HG03457 (cell line): ENCODE results near the gene LINS1.

Experiments
- ATAC-seq: cut with Tn5 transposase; IDR thresholded peaks from one replicate; pipeline ENCODE4 v1.9.1; 2021; ENCODE audit warnings: moderate number of reproducible peaks; ENCODE audit not compliant: unreplicated experiment

The LINS1 gene

GRCh38 chr15:100560323-100560722 lies 41.7 kb downstream of the LINS1 start:
- ATAC-seq: no peak

GRCh38 chr15:100559330-100559729 lies 42.7 kb downstream of the LINS1 start:
- ATAC-seq: no peak

DNA sequence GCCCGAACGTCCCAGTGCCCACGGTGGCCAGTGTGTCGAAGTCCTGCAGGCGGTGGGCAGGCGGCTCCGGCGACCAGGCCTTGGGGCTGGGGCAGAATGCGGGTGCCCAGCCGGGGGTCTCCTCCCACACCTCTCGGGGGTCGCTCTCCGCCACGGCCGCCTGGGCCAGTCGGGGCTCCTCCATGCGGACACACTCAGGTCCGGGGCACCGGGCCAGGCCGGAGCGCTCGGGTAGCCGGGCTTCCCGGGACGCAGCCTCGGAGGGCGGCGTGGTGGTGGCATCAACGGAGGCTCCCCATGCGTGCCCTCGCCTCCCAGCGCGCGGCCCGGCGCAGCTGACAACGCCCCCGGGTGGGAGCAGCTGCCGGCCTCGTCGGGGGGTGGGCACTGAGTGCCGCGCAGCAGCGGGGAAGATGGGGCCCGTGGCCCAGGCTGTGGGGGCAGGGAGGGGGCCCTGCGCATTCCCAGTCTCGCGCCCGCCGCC lies 43.2 kb downstream of the LINS1 start:
- ATAC-seq: no peak

DNA sequence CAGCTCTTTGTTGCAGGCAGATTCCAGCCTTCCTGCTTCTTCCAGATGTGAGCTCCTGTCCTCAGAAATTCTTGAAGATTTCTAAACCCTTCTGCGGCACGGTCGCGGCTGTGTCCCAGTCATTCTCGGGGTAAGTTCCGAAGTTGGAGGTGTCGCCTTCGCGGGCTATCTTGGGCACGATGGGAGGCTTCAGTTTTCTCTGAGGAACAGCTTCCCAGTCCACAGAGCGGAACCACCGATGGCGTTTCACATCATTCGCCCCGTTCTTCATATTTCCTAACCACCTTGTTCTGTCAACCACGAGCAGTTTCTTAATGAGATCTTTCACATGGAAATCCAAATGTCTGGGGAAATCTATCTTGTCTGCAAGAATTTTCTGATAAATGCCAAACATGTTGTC lies 48.5 kb downstream of the LINS1 start:
- no peak for ATAC-seq

GRCh38 chr15:100547961-100548360 lies 54.0 kb downstream of the LINS1 start:
- ATAC-seq: no peak

- ATAC-seq: no peak
Observed at GRCh38 chr15:100544946-100545345, 57.0 kb downstream of the LINS1 start.

DNA sequence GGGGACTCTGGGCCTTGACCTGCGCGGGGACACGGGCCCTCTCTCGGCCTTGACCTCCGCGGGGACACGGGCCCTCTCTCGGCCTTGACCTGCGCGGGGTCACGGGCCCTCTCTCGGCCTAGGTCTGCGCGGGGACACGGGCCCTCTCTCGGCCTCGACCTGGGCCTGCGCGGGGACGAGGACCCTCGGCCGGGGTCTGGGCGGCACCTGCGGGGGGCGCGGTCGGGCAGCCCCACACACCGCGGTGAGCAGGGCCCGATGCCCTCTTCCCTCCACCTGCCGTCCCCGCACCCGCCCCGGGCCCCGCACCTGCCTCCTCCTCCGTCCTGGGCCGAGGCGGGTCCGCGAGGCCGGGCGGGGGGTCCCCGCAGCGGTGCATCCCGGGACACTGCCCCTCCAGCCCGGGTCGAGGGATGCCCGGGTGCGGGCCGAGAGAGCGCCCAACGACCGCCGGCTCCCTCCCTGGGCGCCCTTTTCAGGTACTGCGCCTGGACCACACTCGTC lies 57.6 kb downstream of the LINS1 start:
- ATAC-seq: no peak

DNA sequence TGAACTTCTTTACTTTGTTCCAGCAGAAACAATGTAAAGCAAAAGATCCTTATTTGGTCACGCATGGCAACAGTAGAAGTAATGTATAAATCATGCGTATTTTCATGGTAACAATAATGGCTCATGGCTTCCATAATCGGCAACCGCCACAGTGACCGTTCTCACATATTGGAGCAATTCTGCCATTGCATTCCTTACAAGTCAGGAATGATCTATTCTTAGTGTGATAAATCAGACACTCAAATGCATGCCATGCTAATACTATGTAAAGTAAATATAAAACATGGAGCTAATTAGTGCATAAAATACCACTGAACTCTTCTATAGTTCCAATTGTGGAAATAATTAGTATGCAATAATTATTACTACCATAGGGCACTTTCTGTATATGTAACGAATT lies 59.7 kb downstream of the LINS1 start:
- ATAC-seq: no peak

DNA sequence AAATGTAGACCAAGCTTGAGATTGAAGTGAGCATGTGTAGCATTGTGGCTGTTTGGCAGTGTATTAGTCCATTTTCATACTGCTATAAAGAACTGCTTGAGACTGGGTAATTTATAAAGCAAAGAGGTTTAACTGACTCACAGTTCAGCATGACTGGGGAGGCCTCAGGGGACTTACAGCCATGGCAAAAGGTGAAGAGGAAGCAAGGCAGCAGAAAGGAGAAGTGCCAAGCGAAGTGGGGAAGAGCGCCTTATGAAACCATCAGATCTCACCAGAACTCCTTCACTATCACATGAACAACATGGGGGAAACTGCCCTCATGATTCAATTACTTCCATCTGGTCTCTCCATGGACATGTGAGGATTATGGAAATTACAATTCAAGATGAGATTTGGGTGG lies 64.7 kb downstream of the LINS1 start:
- no peak for ATAC-seq

DNA sequence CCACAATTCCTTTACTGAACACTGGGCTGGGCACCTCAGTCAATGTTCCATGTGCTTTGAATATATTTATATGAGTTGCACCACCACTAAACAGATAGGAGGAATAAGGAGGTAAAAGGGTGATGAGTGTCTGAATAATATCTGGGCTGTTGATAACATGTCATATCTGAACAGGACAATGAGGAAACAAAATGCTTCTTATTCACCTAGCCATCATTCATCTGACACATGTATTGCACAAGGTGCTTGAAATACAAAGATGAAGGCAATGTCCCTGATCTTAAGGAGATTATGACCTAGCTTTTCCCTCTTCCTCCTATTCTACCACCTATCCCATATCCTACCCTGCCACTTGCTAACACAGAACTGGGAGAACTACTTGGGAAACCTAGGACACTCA lies 65.3 kb downstream of the LINS1 start:
- ATAC-seq: no peak

GRCh38 chr15:100533886-100534285 lies 68.1 kb downstream of the LINS1 start:
- ATAC-seq: no peak

DNA sequence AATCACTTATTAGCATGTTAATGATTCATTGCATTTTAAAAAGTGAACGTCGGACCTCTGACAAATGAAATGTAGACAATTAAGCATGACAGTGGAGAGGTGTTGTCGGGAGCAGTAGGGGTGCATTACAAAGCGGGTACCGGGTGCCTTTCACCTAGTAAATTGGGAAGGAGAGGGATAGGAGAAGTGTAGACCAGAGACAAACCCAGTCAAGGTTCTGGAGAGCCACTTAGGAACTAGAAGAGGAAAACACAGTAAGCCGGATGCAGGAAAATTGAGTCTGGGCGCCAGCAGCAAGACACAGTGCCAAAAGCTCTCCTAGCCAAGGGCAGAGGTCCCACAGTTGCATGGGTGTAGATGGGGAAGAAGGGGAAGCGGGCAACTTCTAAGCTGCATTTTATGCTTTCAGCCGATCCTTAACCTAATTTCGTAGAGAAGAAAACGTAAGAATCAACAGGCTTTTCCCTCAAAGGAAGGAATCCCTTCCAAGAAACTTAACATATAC lies 70.1 kb downstream of the LINS1 start:
- ATAC-seq: no peak

DNA sequence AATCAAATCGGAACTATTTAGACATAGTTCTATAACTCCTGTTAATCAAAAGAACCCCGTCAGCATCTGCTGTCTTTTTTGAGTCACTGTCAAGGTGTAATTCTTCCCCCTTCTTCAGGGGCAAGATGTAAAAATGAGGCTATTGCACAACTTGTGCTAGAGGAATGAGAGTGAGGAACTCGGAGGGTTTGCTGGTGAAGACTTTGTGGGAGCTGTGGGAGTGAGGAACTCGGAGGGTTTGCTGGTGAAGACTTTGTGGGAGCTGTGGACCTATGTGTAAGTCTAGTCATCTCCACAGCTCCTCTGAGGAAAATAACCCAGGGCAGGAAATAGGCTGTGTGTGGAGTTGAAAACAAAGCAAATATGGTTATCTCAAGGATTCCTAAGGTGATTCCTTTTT lies 70.8 kb downstream of the LINS1 start:
- ATAC-seq: no peak

DNA sequence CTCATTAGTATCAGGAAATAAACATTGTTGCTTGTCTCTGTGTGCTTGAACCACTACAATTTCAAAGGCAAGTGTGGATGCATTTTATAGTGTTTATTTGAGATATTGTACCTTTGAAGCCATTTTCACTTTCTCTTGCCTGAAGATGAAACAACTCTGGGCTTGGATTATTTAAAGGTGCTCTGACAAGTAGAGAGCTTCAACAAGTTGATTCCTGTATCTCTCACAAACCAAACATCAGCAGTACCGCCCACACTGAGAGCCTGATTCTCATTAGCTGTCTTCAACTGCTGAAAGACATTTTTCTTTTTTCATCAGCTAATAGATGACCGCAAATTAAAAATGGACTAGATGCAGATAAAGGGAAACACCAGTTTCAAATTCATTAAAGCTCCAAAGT lies 72.4 kb downstream of the LINS1 start:
- ATAC-seq: no peak

DNA sequence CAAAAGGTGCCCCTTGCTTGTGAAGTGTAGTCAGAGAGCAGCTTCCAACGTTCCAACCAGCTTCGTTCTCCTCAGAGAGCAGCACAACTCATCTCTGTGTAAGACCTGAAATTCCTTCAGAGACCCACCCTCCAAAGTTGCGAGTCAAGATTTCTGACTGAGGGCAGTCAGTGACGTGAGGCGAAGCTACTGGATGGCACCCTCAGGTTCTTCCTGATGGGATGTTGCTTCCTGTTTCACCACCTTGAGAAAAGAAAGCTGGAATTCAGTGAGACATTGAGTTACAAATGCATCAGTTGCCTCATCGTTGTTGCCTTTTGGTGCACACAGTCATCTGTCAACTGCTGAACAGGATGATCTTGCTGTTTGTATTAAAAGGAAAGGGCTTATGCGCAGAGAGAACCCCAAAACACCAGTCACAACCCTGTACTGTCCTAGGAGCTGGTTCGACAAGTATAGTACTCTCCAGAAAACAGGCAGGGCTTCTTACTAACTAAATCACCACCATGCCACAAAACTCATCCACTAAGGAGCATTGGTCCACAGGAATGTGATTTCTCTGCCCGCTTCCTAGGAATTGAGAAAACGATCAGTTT lies 73.1 kb downstream of the LINS1 start, which contains the start of gene CERS3:
CERS3 (minus strand) TSS at position 118 of the 596 bp plus-strand sequence. CDS start 27,101 bp downstream, outside the sequence.
- ATAC-seq: no peak

GRCh38 chr15:100526027-100526481 lies 75.9 kb downstream of the LINS1 start:
- no peak for ATAC-seq

DNA sequence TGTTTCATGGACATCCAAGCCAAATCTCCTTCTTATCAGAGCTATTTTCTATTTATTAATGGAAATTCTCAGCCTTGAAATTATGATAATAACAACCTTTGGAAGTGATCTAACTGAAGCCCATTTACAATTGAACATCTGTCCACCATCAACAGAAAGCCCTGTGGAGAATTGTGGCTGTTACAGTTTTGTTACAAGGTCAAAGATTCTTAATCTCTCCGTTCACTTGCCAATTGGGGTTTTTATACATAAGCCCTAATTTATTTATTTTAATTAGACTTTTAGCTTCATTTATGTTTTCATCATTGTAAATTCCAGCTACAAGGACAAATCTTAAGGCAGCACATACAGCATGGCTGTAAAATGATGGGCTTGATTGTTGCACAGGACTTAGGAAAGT lies 76.5 kb downstream of the LINS1 start:
- no peak for ATAC-seq

GRCh38 chr15:100524326-100524725 lies 77.7 kb downstream of the LINS1 start:
- ATAC-seq: no peak

GRCh38 chr15:100521907-100522306 lies 80.1 kb downstream of the LINS1 start:
- no peak for ATAC-seq

DNA sequence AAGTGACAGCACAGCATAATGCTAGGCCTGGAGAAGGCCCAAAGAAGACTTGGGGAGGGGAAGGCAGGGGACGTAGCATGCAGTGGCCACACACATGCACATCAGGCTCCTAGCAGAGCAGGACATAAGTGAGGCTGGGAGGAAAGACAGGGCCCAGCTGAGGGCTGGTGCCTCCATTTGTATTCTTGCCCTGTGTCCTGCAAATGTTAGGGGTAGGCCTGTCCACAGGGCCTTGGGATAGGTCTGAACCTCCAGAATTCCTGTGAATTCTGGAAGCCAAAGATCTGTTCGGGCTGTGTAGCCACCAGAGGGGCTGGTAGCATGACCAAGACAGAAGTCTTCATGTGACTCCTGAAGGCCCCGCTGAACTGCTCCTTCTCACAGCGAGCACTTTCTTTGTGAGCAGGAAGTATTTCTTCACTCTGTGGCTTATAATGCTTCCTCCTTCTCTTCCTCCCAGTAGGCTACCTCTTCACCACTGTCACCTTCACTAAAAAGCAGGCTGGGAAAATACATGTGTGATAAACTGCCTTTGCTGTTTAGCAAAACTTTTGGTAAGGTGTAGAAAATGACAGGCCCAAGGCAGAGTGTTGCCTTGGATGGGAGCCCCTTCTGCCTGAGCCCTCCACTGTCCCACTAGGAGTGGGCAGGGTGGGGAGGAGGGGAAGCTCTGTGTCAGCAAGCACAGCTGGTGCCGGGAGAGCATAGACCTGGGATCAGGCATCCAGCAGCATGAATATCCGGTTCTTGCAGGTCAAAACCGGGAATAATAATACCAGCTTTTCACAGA lies 81.7 kb downstream of the LINS1 start:
- no peak for ATAC-seq

DNA sequence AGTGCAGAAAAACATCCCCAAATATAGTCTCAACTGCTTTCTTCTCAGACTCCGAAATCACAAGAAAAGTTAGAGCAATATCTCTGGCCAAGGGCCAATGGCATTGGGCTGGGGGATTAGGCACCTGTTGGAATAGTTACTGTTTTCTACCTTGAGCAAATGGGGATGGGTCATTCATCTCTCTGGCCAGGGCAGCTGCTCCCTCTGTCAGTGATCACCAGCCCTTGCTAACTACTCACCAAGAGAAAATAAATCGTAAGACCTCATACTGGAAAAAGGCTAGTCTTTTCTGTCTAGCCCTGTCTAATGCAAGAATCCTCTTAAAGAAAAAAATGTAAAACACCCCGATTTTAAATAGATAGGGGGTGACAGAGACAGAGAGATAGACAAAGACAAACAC lies 84.1 kb downstream of the LINS1 start:
- no peak for ATAC-seq
